D721Med (cell line): ENCODE measurements around the gene KSR1.

Experiments used
- DNase-seq: peaks from one replicate; pipeline ENCODE4 v3.0.0; 2011; ENCODE audit warnings: low spot score; ENCODE audit not compliant: insufficient read length
- FAIRE-seq: peaks from 2 replicates; lab custom pipeline; 2011; peaks lifted over from hg19 to GRCh38; lab: Jason Lieb, UNC
- TF ChIP-seq, protein P1 (sequence below): IDR thresholded peaks from 2 replicates; pipeline ENCODE4 v1.5.1; 2012; ENCODE audit warnings: mild to moderate bottlenecking, control low read depth; ENCODE audit not compliant: insufficient read depth; ENCODE audit errors: missing control alignments

Gene KSR1

DNA sequence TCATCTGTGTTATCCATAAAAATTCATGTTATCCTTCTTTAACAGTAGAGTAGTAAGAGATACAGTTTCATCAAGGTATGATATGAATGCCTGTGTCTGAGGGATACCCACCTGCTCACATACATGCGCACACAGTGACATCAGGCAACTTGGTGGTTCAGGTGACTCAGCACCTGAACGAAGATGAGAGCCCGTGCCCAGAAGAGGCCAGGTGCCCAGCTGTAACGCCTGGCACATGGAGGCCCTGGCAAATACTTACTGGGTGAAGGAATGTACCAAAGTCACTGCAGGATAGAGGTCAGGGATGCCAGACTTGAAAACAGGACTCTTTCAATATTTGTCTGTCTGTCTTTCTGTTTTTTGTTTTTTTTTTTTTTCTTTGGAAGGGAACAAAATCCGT lies 102.1 kb downstream of the KSR1 start:
- FAIRE-seq (no peak), DNase-seq (no peak)
- TF ChIP-seq, protein P1, sequence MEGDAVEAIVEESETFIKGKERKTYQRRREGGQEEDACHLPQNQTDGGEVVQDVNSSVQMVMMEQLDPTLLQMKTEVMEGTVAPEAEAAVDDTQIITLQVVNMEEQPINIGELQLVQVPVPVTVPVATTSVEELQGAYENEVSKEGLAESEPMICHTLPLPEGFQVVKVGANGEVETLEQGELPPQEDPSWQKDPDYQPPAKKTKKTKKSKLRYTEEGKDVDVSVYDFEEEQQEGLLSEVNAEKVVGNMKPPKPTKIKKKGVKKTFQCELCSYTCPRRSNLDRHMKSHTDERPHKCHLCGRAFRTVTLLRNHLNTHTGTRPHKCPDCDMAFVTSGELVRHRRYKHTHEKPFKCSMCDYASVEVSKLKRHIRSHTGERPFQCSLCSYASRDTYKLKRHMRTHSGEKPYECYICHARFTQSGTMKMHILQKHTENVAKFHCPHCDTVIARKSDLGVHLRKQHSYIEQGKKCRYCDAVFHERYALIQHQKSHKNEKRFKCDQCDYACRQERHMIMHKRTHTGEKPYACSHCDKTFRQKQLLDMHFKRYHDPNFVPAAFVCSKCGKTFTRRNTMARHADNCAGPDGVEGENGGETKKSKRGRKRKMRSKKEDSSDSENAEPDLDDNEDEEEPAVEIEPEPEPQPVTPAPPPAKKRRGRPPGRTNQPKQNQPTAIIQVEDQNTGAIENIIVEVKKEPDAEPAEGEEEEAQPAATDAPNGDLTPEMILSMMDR: no peak

DNA sequence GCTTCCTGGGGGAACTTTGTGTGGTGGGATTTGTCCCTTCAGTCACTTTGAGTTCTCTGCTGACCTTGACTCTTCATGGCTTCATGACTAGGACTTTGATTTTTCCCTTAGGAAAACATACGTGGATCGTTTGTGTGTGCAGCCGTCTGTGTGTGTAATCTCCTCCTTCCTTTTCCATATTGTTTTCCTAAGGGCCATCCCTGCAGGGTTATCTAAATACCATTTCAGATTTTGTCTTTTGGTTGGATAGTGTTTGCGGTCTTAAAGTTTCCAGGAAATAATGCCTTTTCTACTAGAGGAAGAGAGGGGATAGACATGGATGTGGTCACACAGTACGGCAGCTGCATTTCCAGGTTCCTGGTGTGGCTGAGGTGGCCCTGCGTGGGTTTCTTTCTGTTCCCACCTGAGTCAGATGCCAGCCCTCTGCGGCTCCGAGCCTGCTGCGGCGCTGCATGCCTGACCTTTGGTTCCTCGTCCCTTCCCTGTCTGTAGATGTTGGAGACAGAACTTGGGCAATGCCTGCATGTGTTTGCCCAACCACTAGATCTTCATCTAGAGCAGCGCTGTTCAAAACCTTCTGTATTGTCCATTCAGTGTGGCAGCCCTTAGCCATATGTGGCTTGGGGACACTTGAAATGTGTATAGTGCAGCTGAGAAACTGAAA lies 102.7 kb downstream of the KSR1 start:
- no peak for DNase-seq
- TF ChIP-seq, protein P1: no peak
- FAIRE-seq: no peak

DNA sequence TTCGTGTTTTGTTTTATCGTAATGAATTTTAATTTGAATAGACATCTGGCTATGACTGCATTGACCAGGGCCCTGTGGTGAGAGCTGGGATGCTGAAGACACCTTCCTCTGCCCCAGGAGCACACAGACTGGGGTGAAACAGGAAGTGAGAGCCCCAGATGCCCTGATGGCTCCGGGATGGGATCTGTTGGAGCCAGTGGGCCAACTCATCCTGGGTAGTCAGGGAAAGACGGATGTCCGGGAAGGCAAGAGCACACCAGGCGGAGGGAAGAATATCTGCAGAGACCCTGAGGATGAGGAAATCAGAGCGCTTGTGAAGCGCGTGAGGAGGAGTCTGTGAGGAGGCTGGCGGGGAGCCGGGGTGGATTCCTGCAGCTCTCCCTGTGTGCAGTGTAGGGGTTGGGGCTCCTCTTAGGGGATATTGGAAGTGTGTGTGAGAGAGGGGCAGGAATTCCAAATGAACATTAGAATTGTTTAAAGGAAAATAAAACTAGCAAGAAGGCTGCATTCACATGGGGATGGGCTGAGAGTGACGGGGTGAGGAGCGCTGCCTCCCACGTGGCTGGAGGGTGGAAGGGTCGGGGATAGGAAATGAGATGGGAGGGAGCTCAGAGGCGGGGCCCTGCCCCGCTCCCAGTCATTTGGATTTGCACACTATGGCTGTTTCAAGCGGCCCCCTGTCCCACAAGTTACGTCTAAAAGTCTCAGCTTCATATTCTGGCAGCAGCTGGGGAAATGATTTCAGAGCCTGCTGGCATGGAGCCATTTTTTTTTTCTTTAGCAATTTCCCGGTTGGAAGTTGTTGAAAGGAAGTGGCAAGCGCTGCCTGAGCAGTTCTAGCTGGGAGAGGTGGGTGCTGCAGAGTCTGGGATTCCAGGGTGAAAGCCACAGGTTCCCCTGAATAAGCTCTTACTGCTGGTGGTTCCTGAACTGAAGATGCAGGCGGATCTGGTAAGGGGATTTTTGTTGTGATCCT lies 103.5 kb downstream of the KSR1 start:
- FAIRE-seq (no peak), DNase-seq (no peak)
- TF ChIP-seq, protein P1: no peak

DNA sequence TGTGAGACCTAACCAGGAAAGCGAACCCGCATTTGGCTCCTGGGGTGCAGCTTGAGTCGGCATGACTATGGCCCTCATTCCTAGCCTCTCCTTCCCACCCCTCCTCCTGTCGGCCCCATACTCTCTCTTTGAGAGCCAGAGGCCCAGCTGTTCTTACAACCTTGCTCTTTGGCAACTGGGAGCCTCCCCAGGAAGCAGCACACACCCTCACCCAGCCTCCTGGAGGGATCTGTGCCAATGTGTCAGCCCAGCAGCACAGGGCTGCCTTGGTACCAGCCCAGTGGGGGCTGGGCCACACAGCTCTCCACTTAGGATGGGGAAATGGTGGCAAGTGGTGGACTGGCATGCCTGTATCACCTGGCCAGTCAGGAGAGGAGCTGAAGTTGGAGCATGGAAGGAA lies 104.4 kb downstream of the KSR1 start:
- FAIRE-seq (no peak), DNase-seq (no peak)
- TF ChIP-seq, protein P1: no peak

DNA sequence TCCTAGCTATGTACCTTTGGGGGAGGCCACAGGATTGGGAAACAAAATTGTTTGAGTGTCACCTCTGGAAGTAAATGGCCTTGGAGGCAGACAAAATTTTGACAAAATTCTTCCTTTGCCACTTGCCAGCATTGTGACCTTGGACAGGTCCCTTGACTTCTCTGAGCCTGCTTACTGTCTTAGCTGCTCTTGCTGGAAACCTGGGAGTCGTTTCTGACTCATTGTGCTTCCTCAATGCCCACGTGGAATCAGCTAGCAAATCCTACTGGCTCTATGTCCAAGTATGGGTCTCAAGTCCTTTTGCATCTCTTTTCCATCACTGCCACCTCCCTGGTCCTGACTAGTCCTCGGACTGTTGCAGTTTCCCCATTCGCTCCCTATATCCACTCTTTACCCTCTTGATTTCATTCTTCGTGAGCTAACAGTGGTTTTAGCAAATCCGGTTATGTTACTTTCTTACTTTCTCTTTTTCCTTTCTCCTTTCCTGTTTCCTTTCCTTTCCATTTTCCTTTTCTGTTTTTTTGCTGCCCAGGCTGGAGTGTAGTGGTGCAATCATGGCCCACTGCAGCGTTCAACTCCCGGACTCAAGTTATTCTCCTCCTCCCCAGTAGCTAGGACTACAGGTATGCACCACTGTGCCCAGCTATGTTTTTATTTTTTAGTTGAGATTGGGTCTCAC lies 106.7 kb downstream of the KSR1 start:
- TF ChIP-seq, protein P1: no peak
- FAIRE-seq (no peak), DNase-seq (no peak)

DNA sequence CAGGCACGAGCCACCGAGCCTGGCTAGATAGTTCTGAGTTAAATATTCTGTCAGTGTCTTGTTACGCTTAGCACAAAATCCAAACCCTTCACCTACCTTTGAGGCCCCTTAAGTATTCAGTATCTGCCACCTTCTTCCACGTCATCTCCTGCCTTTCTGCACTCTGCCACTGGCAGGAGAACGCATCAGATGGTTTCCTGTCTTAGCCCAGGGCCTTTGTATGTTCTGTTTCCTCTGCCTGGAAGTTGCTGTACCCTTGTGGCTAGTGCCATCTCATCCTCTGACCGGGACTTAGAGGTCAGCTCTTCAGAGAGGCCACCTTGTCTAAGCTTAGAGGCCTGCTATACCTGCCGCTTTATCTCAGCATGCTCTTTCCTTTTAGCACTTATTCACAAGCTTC lies 107.3 kb downstream of the KSR1 start:
- FAIRE-seq: no peak
- TF ChIP-seq, protein P1: no peak
- no peak for DNase-seq
